Kidney capillary endothelial cell (primary cell): ENCODE measurements around the gene TSSC4.

Source experiments
- DNase-seq: peaks from one replicate; pipeline ENCODE4 v3.0.0-alpha.2; 2018; ENCODE audit warnings: low spot score

Gene TSSC4

GRCh38 chr11:2386591-2386990 is 14.0 kb upstream of the TSSC4 start:
- DNase-seq: no peak

- no peak for DNase-seq
Measured at GRCh38 chr11:2387266-2387987, 13.1 kb upstream of the TSSC4 start.

- no peak for DNase-seq
Measured at GRCh38 chr11:2388431-2389376, 11.8 kb upstream of the TSSC4 start.

- DNase-seq: no peak
Measured at GRCh38 chr11:2389377-2390026, 11.0 kb upstream of the TSSC4 start.

GRCh38 chr11:2390091-2390724 is 10.3 kb upstream of the TSSC4 start:
- no peak for DNase-seq

- DNase-seq: no peak
Measured at GRCh38 chr11:2390725-2391151, 9.8 kb upstream of the TSSC4 start.

GRCh38 chr11:2391181-2391975 is 9.2 kb upstream of the TSSC4 start:
- DNase-seq: no peak

- no peak for DNase-seq
Measured at GRCh38 chr11:2392241-2392959, 8.2 kb upstream of the TSSC4 start.

- DNase-seq: no peak
Measured at GRCh38 chr11:2393111-2393868, 7.3 kb upstream of the TSSC4 start.

GRCh38 chr11:2393941-2394817 is 6.4 kb upstream of the TSSC4 start:
- no peak for DNase-seq

- no peak for DNase-seq
Measured at GRCh38 chr11:2394818-2395105, 5.8 kb upstream of the TSSC4 start.

GRCh38 chr11:2395211-2395730 is 5.3 kb upstream of the TSSC4 start:
- no peak for DNase-seq

- no peak for DNase-seq
Measured at GRCh38 chr11:2395856-2396255, 4.7 kb upstream of the TSSC4 start.

GRCh38 chr11:2396471-2396870 is 4.1 kb upstream of the TSSC4 start:
- DNase-seq: no peak

GRCh38 chr11:2397005-2397404 is 3.5 kb upstream of the TSSC4 start:
- DNase-seq: no peak

- no peak for DNase-seq
Measured at GRCh38 chr11:2398664-2399355, 1.7 kb upstream of the TSSC4 start.

- no peak for DNase-seq
Measured at GRCh38 chr11:2399488-2400068, 972 bp upstream of the TSSC4 start.
